Loucy (cell line): ENCODE results near the gene KDM4B.

Experiments used
- EZH2phosphoT487 ChIP-seq: fragments of 200-600 bp; IDR thresholded peaks from 2 replicates; pipeline ENCODE4 v1.6.1; 2018; ENCODE audit warnings: antibody characterized with exemption, mild to moderate bottlenecking, moderate library complexity, borderline replicate concordance
- TF ChIP-seq, protein P1 (sequence below): fragments of 200-600 bp; sonication (generic); conservative IDR thresholded peaks from 2 replicates; pipeline ENCODE4 v1.5.1; 2014; ENCODE audit warnings: mild to moderate bottlenecking, antibody characterized with exemption, low read length

DNA sequence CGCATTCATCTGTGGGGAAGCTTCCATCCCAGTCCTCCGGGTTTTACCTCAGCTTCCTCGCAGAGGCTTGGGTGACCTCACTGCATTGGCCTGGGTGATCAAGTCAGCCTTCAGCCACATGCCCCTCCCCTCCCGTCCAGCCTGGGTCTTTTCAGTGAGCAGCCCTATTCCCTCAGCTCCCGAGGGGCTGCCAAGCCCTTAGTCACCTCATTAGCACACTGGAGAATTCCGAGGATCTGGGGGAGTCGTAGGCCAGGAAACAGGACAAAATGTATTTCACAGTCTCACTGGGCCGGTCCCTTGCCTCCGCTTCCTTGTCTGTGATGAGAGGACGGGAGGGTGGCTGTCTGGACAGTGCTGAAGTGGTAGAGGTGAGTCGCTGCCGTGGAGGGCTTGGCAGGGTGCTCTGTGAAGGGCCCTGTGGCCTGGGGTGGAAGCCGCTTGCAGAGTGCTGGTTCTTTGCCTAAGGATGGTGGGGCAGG lies 19.9 kb downstream of the KDM4B start:
- TF ChIP-seq, protein P1, sequence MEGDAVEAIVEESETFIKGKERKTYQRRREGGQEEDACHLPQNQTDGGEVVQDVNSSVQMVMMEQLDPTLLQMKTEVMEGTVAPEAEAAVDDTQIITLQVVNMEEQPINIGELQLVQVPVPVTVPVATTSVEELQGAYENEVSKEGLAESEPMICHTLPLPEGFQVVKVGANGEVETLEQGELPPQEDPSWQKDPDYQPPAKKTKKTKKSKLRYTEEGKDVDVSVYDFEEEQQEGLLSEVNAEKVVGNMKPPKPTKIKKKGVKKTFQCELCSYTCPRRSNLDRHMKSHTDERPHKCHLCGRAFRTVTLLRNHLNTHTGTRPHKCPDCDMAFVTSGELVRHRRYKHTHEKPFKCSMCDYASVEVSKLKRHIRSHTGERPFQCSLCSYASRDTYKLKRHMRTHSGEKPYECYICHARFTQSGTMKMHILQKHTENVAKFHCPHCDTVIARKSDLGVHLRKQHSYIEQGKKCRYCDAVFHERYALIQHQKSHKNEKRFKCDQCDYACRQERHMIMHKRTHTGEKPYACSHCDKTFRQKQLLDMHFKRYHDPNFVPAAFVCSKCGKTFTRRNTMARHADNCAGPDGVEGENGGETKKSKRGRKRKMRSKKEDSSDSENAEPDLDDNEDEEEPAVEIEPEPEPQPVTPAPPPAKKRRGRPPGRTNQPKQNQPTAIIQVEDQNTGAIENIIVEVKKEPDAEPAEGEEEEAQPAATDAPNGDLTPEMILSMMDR, result no peak
- no peak for TF ChIP-seq EZH2phosphoT487
